ENCODE results near the gene UBE2E2. TPM values are rescaled to one million over a fixed set of nuclear protein-coding genes. Genes with fewer than 3 reads are reported as not detected.

The UBE2E2 gene
- polyA plus RNA-seq, 1 experiment = 41.9 TPM

DNA sequence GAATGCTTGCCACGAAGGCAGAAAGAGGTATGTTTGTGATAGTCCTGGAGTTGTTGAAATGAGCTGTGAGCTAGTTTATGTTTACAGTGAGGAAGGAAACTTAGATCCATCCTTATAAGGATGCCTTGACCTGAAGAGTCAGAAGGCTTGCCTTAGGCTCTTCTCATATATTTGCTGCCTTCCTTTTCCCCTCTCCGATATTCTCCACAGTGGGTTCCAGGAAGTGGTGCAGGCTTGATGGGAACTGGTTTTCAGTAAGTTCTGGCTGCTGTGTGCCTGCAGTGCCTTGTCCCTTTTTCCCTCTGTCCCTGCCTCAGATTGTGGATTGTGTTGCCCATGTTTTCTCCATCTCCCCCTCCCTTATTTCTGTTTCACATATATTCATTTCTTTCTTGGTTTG is 315.3 kb downstream of the UBE2E2 start:
- H3K36me3 ChIP-seq (ENCODE audit: control insufficient read depth, insufficient read depth, low read length) = no peaks in the 10 kb centered on the region
- CTCF ChIA-PET = interaction anchor here (0.6 kb wide), 2 partner anchors 30 to 122 kb away, joined by 3 read pairs; no protein-coding TSS in a partner anchor
- H3K27me3 ChIP-seq (ENCODE audit: control insufficient read depth, insufficient read depth, low read length) = no peaks in the 10 kb centered on the region
- POLR2A ChIA-PET = no interaction called here
- DNase-seq (ENCODE audit: low read depth) = no peak
- no peak overlapping the region for H3K4me3 ChIP-seq (ENCODE audit: low read depth, low read length)
- TF ChIP-seq, protein P1, sequence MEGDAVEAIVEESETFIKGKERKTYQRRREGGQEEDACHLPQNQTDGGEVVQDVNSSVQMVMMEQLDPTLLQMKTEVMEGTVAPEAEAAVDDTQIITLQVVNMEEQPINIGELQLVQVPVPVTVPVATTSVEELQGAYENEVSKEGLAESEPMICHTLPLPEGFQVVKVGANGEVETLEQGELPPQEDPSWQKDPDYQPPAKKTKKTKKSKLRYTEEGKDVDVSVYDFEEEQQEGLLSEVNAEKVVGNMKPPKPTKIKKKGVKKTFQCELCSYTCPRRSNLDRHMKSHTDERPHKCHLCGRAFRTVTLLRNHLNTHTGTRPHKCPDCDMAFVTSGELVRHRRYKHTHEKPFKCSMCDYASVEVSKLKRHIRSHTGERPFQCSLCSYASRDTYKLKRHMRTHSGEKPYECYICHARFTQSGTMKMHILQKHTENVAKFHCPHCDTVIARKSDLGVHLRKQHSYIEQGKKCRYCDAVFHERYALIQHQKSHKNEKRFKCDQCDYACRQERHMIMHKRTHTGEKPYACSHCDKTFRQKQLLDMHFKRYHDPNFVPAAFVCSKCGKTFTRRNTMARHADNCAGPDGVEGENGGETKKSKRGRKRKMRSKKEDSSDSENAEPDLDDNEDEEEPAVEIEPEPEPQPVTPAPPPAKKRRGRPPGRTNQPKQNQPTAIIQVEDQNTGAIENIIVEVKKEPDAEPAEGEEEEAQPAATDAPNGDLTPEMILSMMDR (IDR thresholded peaks at IDR 0.05; ENCODE audit: insufficient read depth, low read depth, low read length) = no peak

DNA sequence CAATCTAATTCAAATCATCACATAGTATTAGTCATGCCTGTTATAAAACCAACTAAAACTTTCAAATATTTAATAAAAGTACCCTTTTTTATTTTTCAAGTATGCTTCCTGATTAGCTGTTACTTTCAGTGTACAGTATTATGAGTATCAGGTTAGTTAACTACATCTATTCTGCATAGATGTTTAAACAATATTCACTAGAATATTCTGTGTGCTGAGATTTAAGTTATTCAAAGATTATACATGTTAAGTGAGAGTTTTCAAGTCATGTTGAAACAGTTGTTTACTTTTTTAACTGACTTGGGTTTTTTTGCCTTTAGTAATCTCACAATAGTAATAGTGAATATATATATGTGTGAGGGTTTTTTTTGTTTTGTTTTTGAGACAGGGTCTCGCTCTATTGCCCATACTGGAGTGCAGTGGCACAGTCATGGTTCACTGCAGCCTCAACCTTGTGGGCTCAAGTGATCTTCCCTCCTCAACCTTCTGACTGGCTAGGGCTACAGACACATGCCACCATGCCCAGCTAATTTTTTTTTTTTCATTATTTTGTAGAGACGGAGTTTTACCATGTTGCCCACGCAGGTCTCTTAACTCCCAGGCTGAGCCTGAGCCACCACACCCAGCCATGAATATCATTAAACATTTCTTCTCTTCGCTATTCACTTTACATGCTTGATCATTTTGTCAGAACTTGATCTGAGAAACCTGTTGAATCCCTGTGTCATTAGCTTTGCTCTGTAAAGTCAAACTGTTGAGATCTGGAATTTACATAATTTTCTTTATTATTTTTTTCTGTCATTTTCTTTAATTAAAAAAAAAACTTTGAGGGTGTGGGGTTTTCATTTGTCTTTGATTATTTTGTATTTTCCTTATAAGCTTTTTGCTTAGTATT is 316.4 kb downstream of the UBE2E2 start:
- Histone ChIP-seq H3K36me3 (ENCODE audit: control insufficient read depth, insufficient read depth, low read length) (no peaks in the 10 kb centered on the region), H3K27me3 (ENCODE audit: control insufficient read depth, insufficient read depth, low read length) (no peaks in the 10 kb centered on the region), H3K4me3 (ENCODE audit: low read depth, low read length) (no peak overlapping the region)
- ChIA-PET CTCF (interaction anchor here (0.6 kb wide), 2 partner anchors 31 to 124 kb away, joined by 3 read pairs; no protein-coding TSS in a partner anchor), POLR2A (no interaction called here)
- DNase-seq (ENCODE audit: low read depth) = no peak
- TF ChIP-seq, protein P1 (IDR thresholded peaks at IDR 0.05; ENCODE audit: insufficient read depth, low read depth, low read length) = no peak

DNA sequence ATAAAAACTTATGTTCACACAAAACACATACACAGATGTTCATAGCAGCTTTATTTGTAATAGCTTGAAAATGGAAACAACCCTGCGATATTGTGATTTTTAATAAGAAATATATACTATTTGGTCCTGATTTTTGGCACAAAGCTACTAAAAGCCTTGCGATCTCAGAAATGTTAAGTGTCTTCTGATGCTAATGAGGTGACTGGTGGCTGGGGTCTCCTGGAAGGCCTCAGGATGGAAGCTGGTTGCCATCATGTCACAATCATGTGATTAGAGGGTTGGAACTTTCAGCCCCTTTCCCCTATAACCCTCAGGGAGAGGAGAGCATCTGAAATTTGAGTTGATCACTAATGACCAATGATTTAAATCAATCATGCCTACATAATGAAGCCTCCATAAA is 324.2 kb downstream of the UBE2E2 start:
- ChIA-PET POLR2A (no interaction called here), CTCF (no interaction called here)

DNA sequence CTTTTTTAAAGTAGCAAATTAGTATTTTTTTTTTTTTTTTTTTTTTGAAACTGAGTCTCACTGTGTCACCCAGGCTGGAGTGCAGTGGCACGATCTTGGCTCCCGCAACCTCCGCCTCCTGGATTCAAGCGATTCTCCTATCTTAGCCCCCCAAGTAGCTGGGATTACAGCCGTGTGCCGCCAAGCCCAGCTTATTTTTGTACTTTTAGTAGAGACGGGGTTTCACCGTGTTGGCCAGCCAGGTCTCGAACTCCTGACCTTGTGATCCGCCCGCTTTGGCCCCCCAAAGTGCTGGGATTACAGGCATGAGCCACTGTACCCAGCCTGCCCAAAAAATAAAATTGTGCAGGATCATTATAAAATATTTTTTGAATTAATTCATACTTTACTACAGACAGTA is 330.5 kb downstream of the UBE2E2 start:
- POLR2A ChIA-PET = no interaction called here
- Histone ChIP-seq H3K4me3 (ENCODE audit: low read depth, low read length) (no peak overlapping the region), H3K36me3 (ENCODE audit: control insufficient read depth, insufficient read depth, low read length) (no peaks in the 10 kb centered on the region), H3K27me3 (ENCODE audit: control insufficient read depth, insufficient read depth, low read length) (no peaks in the 10 kb centered on the region)
- TF ChIP-seq, protein P1 (IDR thresholded peaks at IDR 0.05; ENCODE audit: insufficient read depth, low read depth, low read length) = no peak
- DNase-seq (ENCODE audit: low read depth) = no peak
- CTCF ChIA-PET = no interaction called here

More for the DNA sequence above, 324.2 kb downstream of the UBE2E2 start:
- DNase-seq (ENCODE audit: low read depth) = no peak
- TF ChIP-seq, protein P1 (IDR thresholded peaks at IDR 0.05; ENCODE audit: insufficient read depth, low read depth, low read length) = no peak
- Histone ChIP-seq H3K4me3 (ENCODE audit: low read depth, low read length) (no peak overlapping the region), H3K27me3 (ENCODE audit: control insufficient read depth, insufficient read depth, low read length) (no peaks in the 10 kb centered on the region), H3K36me3 (ENCODE audit: control insufficient read depth, insufficient read depth, low read length) (no peaks in the 10 kb centered on the region)

DNA sequence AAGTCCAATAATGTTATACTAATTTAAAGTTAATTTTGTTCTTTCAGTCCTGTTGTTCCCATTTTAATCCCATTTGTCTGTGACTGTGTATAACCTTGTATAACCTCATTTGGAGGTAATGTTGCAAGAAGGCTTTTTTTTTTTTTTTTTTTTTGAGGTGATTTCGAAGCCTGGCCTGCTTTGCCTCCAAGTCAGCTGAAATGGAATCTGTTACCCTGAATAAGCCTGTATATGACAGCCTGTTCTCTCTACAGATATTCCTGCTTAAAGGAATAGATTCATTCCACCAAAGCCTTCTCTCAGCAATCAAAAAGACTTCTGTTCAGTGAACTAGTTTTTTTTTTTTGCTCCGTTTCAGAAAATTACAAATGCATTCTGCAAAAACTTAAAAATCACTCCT is 330.9 kb downstream of the UBE2E2 start:
- DNase-seq (ENCODE audit: low read depth) = no peak
- H3K27me3 ChIP-seq (ENCODE audit: control insufficient read depth, insufficient read depth, low read length) = no peaks in the 10 kb centered on the region

More for the DNA sequence above, 330.9 kb downstream of the UBE2E2 start:
- TF ChIP-seq, protein P1 (IDR thresholded peaks at IDR 0.05; ENCODE audit: insufficient read depth, low read depth, low read length) = no peak
- H3K36me3 ChIP-seq (ENCODE audit: control insufficient read depth, insufficient read depth, low read length) = no peaks in the 10 kb centered on the region
- CTCF ChIA-PET = no interaction called here
- POLR2A ChIA-PET = no interaction called here
- no peak overlapping the region for H3K4me3 ChIP-seq (ENCODE audit: low read depth, low read length)
